ENCODE data around the gene GSAP.
"Not testable (repeated sequence)": the region's sequence is repeated elsewhere in the genome, so short reads cannot be mapped to it uniquely, and the experiment has no call there.

Gene GSAP

DNA sequence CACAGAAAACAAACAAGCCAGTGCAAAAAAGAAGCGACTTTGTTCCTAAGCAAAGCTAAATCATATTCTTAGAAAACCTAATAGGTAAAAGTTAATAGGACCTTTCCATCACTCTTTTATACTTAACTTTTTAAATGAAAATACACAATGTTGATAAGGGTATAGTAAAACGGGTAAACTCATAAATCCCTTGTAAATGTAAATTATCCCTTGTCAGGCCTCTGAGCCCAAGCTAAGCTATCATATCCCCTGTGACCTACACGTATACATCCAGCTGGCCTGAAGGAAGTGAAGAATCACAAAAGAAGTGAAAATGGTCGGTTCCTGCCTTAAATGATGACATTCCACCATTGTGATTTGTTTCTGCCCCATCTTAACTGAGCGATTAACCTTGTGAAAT is 76.4 kb downstream of the GSAP start:
- no peaks in the 10 kb centered on the region for H3K9me3 ChIP-seq (ENCODE audit: control insufficient read depth, low read length)
- H3K79me2 ChIP-seq, result no peaks in the 10 kb centered on the region
- no peak overlapping the region for H3K4me3 ChIP-seq (ENCODE audit: low read depth, low read length)
- H3K9ac ChIP-seq, result no peak overlapping the region
- H3K27me3 ChIP-seq (ENCODE audit: control insufficient read depth, insufficient read depth, low read length), result no peaks in the 10 kb centered on the region
- no peak overlapping the region for H3K4me2 ChIP-seq (ENCODE audit: low read length)
- TF ChIP-seq, protein P1, sequence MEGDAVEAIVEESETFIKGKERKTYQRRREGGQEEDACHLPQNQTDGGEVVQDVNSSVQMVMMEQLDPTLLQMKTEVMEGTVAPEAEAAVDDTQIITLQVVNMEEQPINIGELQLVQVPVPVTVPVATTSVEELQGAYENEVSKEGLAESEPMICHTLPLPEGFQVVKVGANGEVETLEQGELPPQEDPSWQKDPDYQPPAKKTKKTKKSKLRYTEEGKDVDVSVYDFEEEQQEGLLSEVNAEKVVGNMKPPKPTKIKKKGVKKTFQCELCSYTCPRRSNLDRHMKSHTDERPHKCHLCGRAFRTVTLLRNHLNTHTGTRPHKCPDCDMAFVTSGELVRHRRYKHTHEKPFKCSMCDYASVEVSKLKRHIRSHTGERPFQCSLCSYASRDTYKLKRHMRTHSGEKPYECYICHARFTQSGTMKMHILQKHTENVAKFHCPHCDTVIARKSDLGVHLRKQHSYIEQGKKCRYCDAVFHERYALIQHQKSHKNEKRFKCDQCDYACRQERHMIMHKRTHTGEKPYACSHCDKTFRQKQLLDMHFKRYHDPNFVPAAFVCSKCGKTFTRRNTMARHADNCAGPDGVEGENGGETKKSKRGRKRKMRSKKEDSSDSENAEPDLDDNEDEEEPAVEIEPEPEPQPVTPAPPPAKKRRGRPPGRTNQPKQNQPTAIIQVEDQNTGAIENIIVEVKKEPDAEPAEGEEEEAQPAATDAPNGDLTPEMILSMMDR (IDR thresholded peaks at IDR 0.05), result no peak
- peaks cover 7% of the 10 kb centered on the region for H3K4me1 ChIP-seq
- H2AFZ ChIP-seq, result no peak overlapping the region
- H3K36me3 ChIP-seq (ENCODE audit: control insufficient read depth, insufficient read depth, low read length), result no peaks in the 10 kb centered on the region
- H3K27ac ChIP-seq, result no peak overlapping the region

DNA sequence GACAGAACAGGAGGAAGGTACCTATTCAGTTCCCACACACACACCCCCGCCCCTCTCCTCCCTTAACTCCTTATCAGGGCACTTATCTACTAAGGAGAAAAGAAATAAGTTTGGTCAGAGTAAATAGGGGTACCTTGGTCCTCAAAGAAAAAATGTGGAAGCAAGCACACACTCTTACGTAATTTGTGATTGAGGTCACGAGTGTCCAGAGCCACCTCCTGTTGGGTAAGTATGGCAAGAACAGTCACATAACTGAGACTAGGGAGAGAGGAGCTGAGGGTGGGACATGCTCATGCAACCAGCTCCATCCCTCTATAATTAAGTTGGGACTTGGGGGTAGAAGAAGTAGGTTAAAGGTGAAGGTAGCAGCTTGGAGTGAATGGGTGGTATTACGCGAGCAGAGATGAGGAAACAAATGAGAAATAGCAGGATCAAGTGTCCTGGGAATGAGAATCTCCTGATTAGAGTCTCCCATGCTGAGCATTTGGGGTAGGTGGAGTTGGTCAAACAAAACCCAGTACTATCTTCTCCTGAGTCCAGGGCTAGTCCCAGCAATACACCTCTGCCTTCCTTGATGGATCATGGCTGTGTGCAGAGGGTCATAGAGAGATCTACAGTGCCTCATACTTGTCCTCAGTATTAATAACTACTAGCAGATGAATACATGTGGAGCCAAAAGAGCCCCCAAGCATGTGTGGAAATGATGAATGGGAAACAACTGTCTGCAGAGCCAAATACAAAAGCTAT is 77.1 kb downstream of the GSAP start:
- no peaks in the 10 kb centered on the region for H3K27me3 ChIP-seq (ENCODE audit: control insufficient read depth, insufficient read depth, low read length)
- TF ChIP-seq, protein P1 (IDR thresholded peaks at IDR 0.05), result no peak
- H3K27ac ChIP-seq, result no peak overlapping the region

DNA sequence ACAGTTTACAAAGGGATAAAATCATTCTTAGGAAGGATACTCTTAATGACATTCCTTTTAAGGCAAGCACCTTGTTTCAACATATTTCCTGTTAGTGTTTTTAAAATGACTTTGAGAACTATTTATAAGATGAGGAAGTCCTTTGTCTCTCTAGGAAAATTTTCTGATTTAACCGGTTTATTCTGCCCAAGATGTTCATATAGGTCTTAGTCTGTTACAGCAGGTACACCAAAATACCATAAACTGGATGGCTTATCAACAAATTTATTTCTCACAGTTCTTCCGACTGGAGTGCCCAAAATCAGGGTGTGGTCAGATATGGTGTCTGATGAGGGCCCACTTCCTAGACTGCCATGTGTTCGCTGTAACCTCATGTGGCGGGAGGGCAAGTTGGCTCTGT is 77.9 kb downstream of the GSAP start:
- TF ChIP-seq, protein P1 (IDR thresholded peaks at IDR 0.05), result no peak
- no peaks in the 10 kb centered on the region for H3K9me3 ChIP-seq (ENCODE audit: control insufficient read depth, low read length)
- H3K27ac ChIP-seq, result no peak overlapping the region
- no peak overlapping the region for H3K9ac ChIP-seq
- no peaks in the 10 kb centered on the region for H3K27me3 ChIP-seq (ENCODE audit: control insufficient read depth, insufficient read depth, low read length)
- no peaks in the 10 kb centered on the region for H3K36me3 ChIP-seq (ENCODE audit: control insufficient read depth, insufficient read depth, low read length)
- H3K4me1 ChIP-seq, result peaks cover 7% of the 10 kb centered on the region
- no peak overlapping the region for H2AFZ ChIP-seq
- H3K4me3 ChIP-seq (ENCODE audit: low read depth, low read length), result no peak overlapping the region
- no peaks in the 10 kb centered on the region for H3K79me2 ChIP-seq
- no peak overlapping the region for H3K4me2 ChIP-seq (ENCODE audit: low read length)

More for the DNA sequence above, 77.1 kb downstream of the GSAP start:
- no peaks in the 10 kb centered on the region for H3K36me3 ChIP-seq (ENCODE audit: control insufficient read depth, insufficient read depth, low read length)
- no peak overlapping the region for H3K4me2 ChIP-seq (ENCODE audit: low read length)
- no peak overlapping the region for H3K9ac ChIP-seq
- H3K4me1 ChIP-seq, result peaks cover 7% of the 10 kb centered on the region
- no peaks in the 10 kb centered on the region for H3K9me3 ChIP-seq (ENCODE audit: control insufficient read depth, low read length)
- H2AFZ ChIP-seq, result no peak overlapping the region
- H3K4me3 ChIP-seq (ENCODE audit: low read depth, low read length), result no peak overlapping the region
- no peaks in the 10 kb centered on the region for H3K79me2 ChIP-seq

DNA sequence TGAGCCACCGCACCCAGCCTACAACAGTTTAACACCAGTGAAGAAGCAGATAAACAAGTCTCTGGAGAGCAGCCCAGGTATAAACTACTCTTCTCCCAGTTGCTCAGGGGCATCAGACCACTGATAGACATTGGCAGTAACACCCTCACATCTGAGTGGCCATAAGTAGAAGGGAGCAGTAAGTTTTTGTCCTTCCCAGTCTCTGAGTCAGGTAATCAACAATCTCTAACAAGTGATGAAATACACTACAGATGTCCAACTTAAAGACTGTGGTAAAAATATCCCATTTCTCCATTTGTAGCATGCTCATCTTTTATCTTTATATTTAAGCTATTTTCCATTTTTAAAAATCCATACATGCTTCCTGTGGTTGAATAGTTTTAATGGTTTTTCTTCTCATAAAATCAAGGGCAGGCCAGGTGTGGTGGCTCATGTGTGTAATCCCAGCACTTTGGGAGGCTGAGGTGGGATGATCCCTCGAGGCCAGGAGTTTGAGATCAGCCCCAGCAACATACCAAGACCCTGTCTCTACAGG is 78.6 kb downstream of the GSAP start:
- Histone ChIP-seq H3K9me3 (ENCODE audit: control insufficient read depth, low read length) (no peaks in the 10 kb centered on the region), H2AFZ (no peak overlapping the region), H3K27me3 (ENCODE audit: control insufficient read depth, insufficient read depth, low read length) (no peaks in the 10 kb centered on the region), H3K4me2 (ENCODE audit: low read length) (no peak overlapping the region), H3K4me1 (peaks cover 7% of the 10 kb centered on the region), H3K36me3 (ENCODE audit: control insufficient read depth, insufficient read depth, low read length) (no peaks in the 10 kb centered on the region), H3K9ac (no peak overlapping the region), H3K79me2 (no peaks in the 10 kb centered on the region), H3K4me3 (ENCODE audit: low read depth, low read length) (no peak overlapping the region), H3K27ac (no peak overlapping the region)
- TF ChIP-seq, protein P1 (IDR thresholded peaks at IDR 0.05), result no peak

DNA sequence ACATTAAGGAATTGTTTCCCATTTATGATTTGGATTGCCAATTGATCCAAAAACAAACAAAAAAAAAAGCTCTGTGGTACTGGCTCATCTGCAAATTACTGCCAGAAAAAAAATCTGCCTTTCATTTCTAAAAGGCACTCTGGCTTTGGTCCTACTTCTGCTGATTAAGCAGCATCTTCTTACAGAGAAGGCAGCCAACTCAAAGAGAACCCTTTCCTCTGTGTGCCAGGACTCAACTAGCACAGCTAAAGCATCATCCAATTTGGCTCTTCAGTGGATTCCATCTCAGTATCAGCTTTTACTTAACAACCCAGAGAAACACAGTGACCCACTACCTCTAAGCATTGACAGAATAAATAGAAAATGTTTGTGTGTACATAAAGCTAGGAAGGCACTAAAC is 80.6 kb downstream of the GSAP start:
- TF ChIP-seq, protein P1 (IDR thresholded peaks at IDR 0.05), result no peak
- no peak overlapping the region for H3K27ac ChIP-seq

DNA sequence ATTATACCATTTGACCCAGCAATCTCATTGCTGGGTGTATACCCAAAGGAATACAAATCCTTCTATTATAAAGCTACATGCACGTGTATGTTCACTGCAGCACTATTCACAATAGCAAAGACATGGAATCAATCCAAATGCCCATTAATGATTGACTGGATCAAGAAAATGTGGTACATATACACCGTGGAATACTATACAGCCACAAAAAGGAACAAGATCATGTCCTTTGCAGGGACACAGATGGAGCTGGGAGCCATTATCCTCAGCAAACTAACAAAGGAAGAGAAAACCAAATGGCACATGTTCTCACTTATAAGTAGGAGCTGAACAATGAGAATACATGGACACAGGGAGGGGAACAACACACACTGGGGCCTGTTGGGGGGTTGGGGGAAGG is 82.1 kb downstream of the GSAP start:
- H3K27ac ChIP-seq; H3K4me3 ChIP-seq (ENCODE audit: low read depth, low read length); H3K27me3 ChIP-seq (ENCODE audit: control insufficient read depth, insufficient read depth, low read length); H3K9me3 ChIP-seq (ENCODE audit: control insufficient read depth, low read length); H2AFZ ChIP-seq; H3K4me1 ChIP-seq; H3K36me3 ChIP-seq (ENCODE audit: control insufficient read depth, insufficient read depth, low read length); H3K79me2 ChIP-seq; H3K9ac ChIP-seq; H3K4me2 ChIP-seq (ENCODE audit: low read length): not testable (repeated sequence)

More for the DNA sequence above, 80.6 kb downstream of the GSAP start:
- H3K9ac ChIP-seq, result no peak overlapping the region
- H3K27me3 ChIP-seq (ENCODE audit: control insufficient read depth, insufficient read depth, low read length), result no peaks in the 10 kb centered on the region
- no peak overlapping the region for H2AFZ ChIP-seq
- H3K79me2 ChIP-seq, result no peaks in the 10 kb centered on the region
- no peak overlapping the region for H3K4me3 ChIP-seq (ENCODE audit: low read depth, low read length)
- H3K9me3 ChIP-seq (ENCODE audit: control insufficient read depth, low read length), result no peaks in the 10 kb centered on the region
- peaks cover 7% of the 10 kb centered on the region for H3K4me1 ChIP-seq
- H3K4me2 ChIP-seq (ENCODE audit: low read length), result no peak overlapping the region
- no peaks in the 10 kb centered on the region for H3K36me3 ChIP-seq (ENCODE audit: control insufficient read depth, insufficient read depth, low read length)

Measured in parathyroid adenoma (tissue), 2 donors.